HG03342 (cell line): ENCODE results near the gene CD200R1.

ENCODE experiments used
- ATAC-seq: cut with Tn5 transposase; IDR thresholded peaks from one replicate; pipeline ENCODE4 v1.9.1; 2021; ENCODE audit warnings: mild to moderate bottlenecking, moderate library complexity; ENCODE audit not compliant: unreplicated experiment

The CD200R1 gene

DNA sequence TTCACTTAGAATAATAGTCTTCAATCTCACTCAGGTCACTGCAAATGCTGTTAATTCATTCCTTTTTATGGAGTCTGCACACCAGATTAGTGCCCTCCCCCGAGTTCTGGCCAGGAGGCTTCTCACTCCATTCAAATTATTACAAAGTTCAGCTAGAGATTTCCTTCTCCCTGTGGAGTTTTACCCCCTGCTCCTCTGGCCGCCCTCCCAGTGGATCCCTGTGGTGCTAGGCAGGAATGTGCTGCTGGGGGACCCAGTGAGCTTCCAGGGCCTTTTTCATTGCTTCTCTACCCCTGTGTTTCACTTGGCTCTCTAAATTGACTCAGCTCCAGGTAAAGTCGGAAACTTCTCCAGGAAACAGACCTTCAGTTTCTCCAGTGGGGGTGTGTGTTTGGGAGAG lies 85.5 kb downstream of the CD200R1 start:
- no peak for ATAC-seq

DNA sequence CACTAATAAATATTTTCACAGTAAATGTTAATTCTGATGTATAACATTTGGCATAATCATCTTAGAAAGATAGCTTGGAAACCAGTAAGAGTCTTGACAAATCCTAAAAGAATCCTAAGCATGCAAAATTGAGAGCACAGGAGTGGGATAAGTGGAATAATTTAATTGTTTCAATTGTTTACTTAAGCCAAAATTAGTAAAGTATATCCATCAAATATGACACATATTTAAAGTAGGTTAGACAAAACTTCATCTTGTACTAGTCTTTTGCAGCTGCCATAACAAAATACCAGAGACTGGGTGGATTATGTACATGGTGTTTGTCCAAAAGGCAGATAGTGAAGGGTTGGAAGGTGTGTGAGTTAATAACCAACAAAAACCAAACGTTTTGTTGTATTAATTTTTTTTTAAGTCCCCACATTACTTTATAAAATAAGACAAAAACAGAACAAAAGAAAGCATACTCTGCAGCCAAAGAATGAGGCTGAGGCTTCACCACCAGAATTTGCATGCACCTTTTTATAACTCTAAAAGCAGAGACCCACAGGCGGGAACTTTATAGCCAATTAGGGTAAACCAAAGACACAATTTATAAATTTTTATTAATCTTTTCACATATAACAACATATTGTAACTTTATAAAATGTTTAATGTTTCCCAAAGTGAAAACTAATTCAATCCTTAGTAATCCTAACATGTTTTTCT lies 86.4 kb downstream of the CD200R1 start:
- ATAC-seq: no peak

DNA sequence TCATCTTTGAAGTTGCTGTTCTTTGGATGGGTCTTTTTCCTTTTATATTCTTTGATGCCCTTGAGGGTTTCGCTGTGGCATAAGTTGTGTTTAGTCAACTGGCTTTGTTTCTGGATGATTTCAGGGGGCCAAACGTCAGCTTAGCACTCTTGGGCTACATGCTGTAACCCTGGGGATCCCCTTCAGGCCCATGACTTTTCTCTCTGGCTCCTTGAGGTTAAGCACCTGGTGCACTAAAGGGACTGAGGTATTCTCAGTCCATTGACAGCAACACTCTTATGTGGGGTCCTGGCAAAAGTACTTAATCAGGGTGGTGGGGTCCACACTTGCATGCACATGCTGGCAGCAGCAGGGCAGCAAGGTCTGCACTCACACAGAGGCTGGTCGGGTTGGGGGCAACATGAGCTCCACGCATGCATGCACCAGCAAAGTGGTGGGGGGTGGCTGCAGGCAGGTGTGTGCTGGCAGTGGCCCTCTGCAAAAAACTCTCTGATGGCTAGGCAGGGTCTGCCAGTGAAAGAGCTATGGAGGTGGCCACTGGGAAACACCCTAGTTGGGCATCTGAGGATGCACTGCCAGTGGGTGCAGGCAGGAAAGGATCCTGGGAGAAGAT lies 90.1 kb downstream of the CD200R1 start:
- no peak for ATAC-seq

DNA sequence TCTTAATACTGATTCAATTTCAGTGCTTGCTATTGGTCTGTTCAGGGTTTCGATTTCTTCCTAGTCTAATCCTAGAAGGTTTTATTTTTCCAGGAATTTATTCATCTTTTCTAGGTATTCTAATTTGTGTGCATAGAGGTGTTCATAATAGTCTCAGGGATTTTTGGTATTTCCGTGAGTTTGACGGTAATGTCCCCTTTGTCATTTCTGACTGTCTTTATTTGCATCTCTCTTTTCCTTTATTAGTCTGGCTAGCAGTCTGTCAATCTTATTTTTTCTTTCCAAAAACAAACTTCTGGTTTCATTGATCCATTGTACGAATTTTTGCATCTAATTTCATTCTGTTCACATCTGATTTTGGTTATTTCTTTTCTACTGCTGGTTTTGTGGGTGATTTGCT lies 93.0 kb downstream of the CD200R1 start:
- no peak for ATAC-seq

DNA sequence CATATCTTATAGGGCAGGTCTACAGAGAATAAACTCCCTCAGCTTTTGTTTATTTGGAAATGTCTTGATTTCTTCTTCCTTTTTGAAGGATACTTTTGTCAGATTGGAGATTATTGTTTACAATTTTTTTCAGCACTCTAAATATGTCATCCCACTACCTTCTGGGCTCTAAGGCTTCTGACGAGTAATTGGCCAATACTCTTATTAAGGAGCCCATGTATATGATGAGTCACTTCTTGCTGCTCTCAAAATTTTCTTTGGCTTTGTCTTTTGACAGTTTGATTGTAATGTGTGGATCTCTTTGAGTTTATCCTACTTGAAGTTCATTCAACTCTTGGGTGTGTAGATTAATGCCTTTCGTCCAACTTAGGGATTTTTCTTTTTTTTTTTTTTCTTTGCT lies 99.3 kb downstream of the CD200R1 start:
- no peak for ATAC-seq

DNA sequence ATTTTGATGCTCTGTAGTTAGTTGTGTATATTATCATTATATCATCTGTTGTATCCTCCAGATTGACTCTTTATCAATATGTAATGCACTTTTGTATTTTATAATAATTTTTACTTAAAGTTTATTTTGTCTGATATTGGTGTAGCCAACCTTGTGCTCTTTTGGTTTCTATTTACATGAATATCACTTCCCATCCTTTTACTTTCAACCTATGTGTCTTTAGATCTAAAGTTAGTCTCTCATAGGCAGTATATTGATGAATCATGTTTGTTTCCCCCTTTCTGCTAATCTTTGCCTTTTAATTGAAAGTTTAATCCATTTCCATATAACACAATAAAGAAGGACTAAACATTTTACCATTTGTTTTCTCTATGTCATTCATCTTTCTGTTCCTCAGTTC lies 100.2 kb downstream of the CD200R1 start:
- ATAC-seq: peak; percentile 61

DNA sequence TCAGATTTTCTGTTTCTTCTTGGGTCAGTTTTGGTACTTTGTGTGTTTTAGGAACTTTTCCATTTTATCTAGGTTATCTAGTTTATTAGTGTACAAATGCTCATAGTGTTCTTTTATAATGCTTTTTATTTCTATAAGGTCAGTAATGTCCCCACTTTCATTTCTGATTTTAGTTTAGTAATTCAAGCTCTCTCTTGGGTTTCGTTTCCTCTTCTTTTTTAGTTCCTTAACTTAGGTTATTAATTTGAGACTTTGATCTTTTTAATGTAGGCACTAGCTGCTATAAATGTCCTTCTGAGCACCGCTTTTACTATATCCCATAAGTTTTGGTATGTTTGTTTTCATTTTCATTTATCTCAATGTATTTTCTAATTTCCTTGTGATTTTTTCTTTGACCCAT lies 101.3 kb downstream of the CD200R1 start:
- ATAC-seq: peak; percentile 78

DNA sequence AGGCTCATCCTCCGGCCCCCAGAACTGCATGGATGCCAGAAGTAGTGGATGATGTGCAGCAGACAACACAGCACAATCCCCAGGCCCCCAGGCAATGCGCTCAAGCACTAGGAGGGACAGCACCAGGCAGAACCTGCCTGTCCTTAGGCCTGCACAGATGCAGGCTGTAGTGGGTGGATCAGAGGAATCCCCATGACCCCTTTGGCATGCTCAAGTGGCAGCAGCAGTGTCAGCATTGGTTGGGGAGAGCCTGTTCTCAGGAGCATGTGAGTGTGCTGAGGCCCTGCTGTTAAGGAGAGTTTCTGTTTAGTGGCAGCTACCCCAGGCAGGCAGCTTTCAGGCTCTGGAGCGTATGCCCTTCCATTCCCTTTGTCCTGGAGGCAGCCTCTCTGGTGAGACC lies 103.2 kb downstream of the CD200R1 start:
- no peak for ATAC-seq
